SH-SY5Y (cell line): ENCODE results near the gene MCF2L2.

Experiments used
- GATA2 ChIP-seq: IDR thresholded peaks from 2 replicates; pipeline ENCODE4 v1.6.1; 2011; ENCODE audit warnings: mild to moderate bottlenecking, low read depth, low read length
- GATA3 ChIP-seq: IDR thresholded peaks from 2 replicates; pipeline ENCODE4 v1.6.1; 2011; ENCODE audit warnings: low read depth, mild to moderate bottlenecking, low read length, moderate library complexity

DNA sequence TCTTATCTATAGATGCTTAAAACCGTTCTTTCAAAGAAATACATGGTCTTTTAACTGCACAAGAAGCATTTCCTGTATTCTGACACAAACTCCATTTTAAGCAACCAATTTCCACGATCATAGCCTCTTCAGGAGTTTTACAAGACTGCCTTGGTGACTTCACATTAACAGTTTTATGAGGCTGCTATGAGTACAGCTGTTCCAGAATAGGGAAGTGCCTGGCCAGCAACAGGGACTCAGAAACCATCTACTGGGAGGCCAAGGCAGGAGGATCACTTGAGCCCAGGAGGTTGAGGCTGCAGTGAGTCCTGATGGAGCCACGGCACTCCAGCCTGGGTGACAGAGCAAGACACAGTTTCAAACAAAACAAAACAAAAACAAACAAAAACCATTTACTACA, 96.9 kb downstream of the MCF2L2 start:
- TF ChIP-seq GATA3, result no peak
- no peak for TF ChIP-seq GATA2
